Measurements from ENCODE around the gene DAB2IP. TPM values are rescaled to one million over a fixed set of nuclear protein-coding genes. Genes with fewer than 3 reads are reported as not detected.

DAB2IP gene
- total and polyA plus RNA-seq, 4 donors: 2.3 to 13.1 (median 5.4) TPM

GRCh38 chr9:121780177-121781040 lies 129.0 kb downstream of the DAB2IP start:
- Histone ChIP-seq H3K27me3 (ENCODE audit: control insufficient read depth in 4 of 4, insufficient read depth in 4 of 4, low read length in 3 of 4) (no peaks in the 10 kb centered on the region), H3K9ac (ENCODE audit: low read depth in 1 of 2, low read length in 2 of 2) (no peak overlapping the region), H3K9me3 (ENCODE audit: control insufficient read depth in 4 of 4, low read length in 3 of 4) (no peaks in the 10 kb centered on the region), H3K27ac (ENCODE audit: low read depth in 1 of 2, low read length in 2 of 2) (no peak overlapping the region), H3K4me1 (ENCODE audit: control insufficient read depth in 4 of 4, insufficient read depth in 4 of 4, low read length in 3 of 4) (peaks cover 0 to 8% (median 6%) of the 10 kb centered on the region in 4 donors), H3K36me3 (ENCODE audit: control insufficient read depth in 4 of 4, insufficient read depth in 3 of 4, low read depth in 1 of 4, low read length in 3 of 4) (peaks cover 0 to 31% (median 4%) of the 10 kb centered on the region in 4 donors), H3K4me3 (ENCODE audit: low read depth in 1 of 3, low read length in 3 of 3) (no peak overlapping the region)
- WGBS: 94% methylated on average over 17 of the region's 17 CpGs
- TF ChIP-seq RXRA (IDR thresholded peaks at IDR 0.05) (no peak), CTCF (IDR thresholded peaks at IDR 0.05; ENCODE audit: low read depth, low read length, missing input control) (no peak), ATF3 (IDR thresholded peaks at IDR 0.05) (no peak), NR2F2 (IDR thresholded peaks at IDR 0.05) (no peak), TAF1 (conservative IDR thresholded peaks at IDR 0.05) (no peak), SP1 (IDR thresholded peaks at IDR 0.05) (no peak)
- no peak for DNase-seq (ENCODE audit: low spot score)

DNA sequence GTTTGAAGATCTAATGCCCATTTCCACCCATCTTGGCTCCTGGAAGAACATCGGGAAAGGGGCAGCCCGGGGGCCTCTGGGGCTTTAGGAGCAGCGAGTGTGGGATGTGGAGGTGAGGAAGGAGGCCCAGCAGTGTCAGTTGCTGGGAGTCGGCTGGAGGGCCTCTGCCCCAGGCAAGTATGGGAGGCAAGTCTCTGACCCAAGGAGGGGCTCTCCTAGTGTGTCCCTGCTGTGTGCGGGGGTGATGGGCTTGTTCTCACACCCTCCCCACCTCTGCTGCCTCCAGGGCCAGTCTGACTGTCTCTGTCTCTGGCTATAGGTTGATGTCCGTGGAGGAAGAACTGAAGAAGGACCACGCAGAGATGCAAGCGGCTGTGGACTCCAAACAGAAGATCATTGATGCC lies 129.7 kb downstream of the DAB2IP start:
- DNase-seq (ENCODE audit: low spot score): no peak
- H3K4me1 ChIP-seq (ENCODE audit: control insufficient read depth in 4 of 4, insufficient read depth in 4 of 4, low read length in 3 of 4): peaks cover 0 to 8% (median 6%) of the 10 kb centered on the region in 4 donors
- no peak overlapping the region for H3K27ac ChIP-seq (ENCODE audit: low read depth in 1 of 2, low read length in 2 of 2)
- H3K27me3 ChIP-seq (ENCODE audit: control insufficient read depth in 4 of 4, insufficient read depth in 4 of 4, low read length in 3 of 4): no peaks in the 10 kb centered on the region
- H3K9ac ChIP-seq (ENCODE audit: low read depth in 1 of 2, low read length in 2 of 2): no peak overlapping the region
- no peak overlapping the region for H3K4me3 ChIP-seq (ENCODE audit: low read depth in 1 of 3, low read length in 3 of 3)
- WGBS: 97% methylated on average over 8 of the region's 8 CpGs
- TF ChIP-seq HNF4A (conservative IDR thresholded peaks at IDR 0.05): no peak
- TF ChIP-seq, protein P1, sequence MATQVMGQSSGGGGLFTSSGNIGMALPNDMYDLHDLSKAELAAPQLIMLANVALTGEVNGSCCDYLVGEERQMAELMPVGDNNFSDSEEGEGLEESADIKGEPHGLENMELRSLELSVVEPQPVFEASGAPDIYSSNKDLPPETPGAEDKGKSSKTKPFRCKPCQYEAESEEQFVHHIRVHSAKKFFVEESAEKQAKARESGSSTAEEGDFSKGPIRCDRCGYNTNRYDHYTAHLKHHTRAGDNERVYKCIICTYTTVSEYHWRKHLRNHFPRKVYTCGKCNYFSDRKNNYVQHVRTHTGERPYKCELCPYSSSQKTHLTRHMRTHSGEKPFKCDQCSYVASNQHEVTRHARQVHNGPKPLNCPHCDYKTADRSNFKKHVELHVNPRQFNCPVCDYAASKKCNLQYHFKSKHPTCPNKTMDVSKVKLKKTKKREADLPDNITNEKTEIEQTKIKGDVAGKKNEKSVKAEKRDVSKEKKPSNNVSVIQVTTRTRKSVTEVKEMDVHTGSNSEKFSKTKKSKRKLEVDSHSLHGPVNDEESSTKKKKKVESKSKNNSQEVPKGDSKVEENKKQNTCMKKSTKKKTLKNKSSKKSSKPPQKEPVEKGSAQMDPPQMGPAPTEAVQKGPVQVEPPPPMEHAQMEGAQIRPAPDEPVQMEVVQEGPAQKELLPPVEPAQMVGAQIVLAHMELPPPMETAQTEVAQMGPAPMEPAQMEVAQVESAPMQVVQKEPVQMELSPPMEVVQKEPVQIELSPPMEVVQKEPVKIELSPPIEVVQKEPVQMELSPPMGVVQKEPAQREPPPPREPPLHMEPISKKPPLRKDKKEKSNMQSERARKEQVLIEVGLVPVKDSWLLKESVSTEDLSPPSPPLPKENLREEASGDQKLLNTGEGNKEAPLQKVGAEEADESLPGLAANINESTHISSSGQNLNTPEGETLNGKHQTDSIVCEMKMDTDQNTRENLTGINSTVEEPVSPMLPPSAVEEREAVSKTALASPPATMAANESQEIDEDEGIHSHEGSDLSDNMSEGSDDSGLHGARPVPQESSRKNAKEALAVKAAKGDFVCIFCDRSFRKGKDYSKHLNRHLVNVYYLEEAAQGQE (IDR thresholded peaks at IDR 0.05): no peak
- H3K36me3 ChIP-seq (ENCODE audit: control insufficient read depth in 4 of 4, insufficient read depth in 3 of 4, low read depth in 1 of 4, low read length in 3 of 4): peaks cover 0 to 26% (median 5%) of the 10 kb centered on the region in 4 donors
- no peaks in the 10 kb centered on the region for H3K9me3 ChIP-seq (ENCODE audit: control insufficient read depth in 4 of 4, low read length in 3 of 4)

GRCh38 chr9:121781701-121782464 lies 130.4 kb downstream of the DAB2IP start:
- H3K4me1 ChIP-seq (ENCODE audit: control insufficient read depth in 4 of 4, insufficient read depth in 4 of 4, low read length in 3 of 4): peaks cover 0 to 8% (median 6%) of the 10 kb centered on the region in 4 donors
- H3K9ac ChIP-seq (ENCODE audit: low read depth in 1 of 2, low read length in 2 of 2): no peak overlapping the region
- WGBS: 96% methylated on average over 17 of the region's 17 CpGs
- no peaks in the 10 kb centered on the region for H3K9me3 ChIP-seq (ENCODE audit: control insufficient read depth in 4 of 4, low read length in 3 of 4)
- TF ChIP-seq RXRA (IDR thresholded peaks at IDR 0.05): no peak
- TF ChIP-seq ZBTB33 (IDR thresholded peaks at IDR 0.05): no peak
- TF ChIP-seq GABPA (IDR thresholded peaks at IDR 0.05 in 1 of 2, conservative IDR thresholded peaks at IDR 0.05 in 1 of 2): no peak
- TF ChIP-seq FOXA2 (IDR thresholded peaks at IDR 0.05): no peak
- TF ChIP-seq JUND (IDR thresholded peaks at IDR 0.05): no peak
- no peak for TF ChIP-seq RAD21 (IDR thresholded peaks at IDR 0.05)
- no peak overlapping the region for H3K27ac ChIP-seq (ENCODE audit: low read depth in 1 of 2, low read length in 2 of 2)
- no peaks in the 10 kb centered on the region for H3K27me3 ChIP-seq (ENCODE audit: control insufficient read depth in 4 of 4, insufficient read depth in 4 of 4, low read length in 3 of 4)
- H3K36me3 ChIP-seq (ENCODE audit: control insufficient read depth in 4 of 4, insufficient read depth in 3 of 4, low read depth in 1 of 4, low read length in 3 of 4): peaks cover 0 to 20% (median 5%) of the 10 kb centered on the region in 4 donors
- DNase-seq (ENCODE audit: low spot score): no peak
- no peak overlapping the region for H3K4me3 ChIP-seq (ENCODE audit: low read depth in 1 of 3, low read length in 3 of 3)

Measured in liver (tissue), 9 donors.